Body of pancreas (tissue), 4 donors: Measurements from ENCODE around the gene DYNC2H1. TPM values are rescaled to one million over a fixed set of nuclear protein-coding genes. Genes with fewer than 3 reads are reported as not detected.

ENCODE experiments used
- ATAC-seq: fragments of 150-250 bp; one replicate; pipeline ENCODE4 v1.9.1; 2016
- DNase-seq, 4 donors: peaks; one replicate each; pipeline ENCODE4 v3.0.0-alpha.2; 2019
- H3K27ac ChIP-seq, 4 donors: fragments of 200-600 bp; sonication (generic); 1 replicate in 3 of 4; 2 replicates in 1 of 4; pipeline versions ENCODE4 v1.5.1 to v1.6.1; 2016 to 2019; ENCODE audit warnings: mild to moderate bottlenecking in 1 of 4, mixed read lengths in 1 of 4, moderate library complexity in 1 of 4
- H3K27me3 ChIP-seq, 2 donors: fragments of 200-600 bp; sonication (generic); one replicate each; pipeline ENCODE4 v1.6.0; 2016; ENCODE audit warnings: mild to moderate bottlenecking in 1 of 2
- H3K36me3 ChIP-seq, 2 donors: fragments of 200-600 bp; sonication (generic); replicated peaks in 1 of 2; 2 replicates each; pipeline ENCODE4 v1.5.1; 2016; ENCODE audit warnings: low read depth in 2 of 2; ENCODE audit not compliant: insufficient read depth in 1 of 2
- H3K4me1 ChIP-seq: fragments of 200-600 bp; sonication (generic); one replicate; pipeline ENCODE4 v1.6.0; 2016
- H3K4me3 ChIP-seq, 2 donors: fragments of 200-600 bp; sonication (generic); 1 replicate in 1 of 2; 2 replicates in 1 of 2; pipeline ENCODE4 v1.5.1; 2016 to 2019
- H3K9me3 ChIP-seq, 3 donors: fragments of 200-600 bp; sonication (generic); 1 replicate in 2 of 3; 2 replicates in 1 of 3; pipeline ENCODE4 v1.5.1; 2016
- POLR2A ChIP-seq, 3 donors: fragments of 450-650 bp; IDR thresholded peaks; one replicate each; pipeline ENCODE4 v1.6.1; 2016; ENCODE audit warnings: antibody characterized with exemption in 3 of 3, mild to moderate bottlenecking in 2 of 3
- WGBS, 2 donors: methylation state at CpG; one replicate each; pipeline ENCODE4 v1.1.5; 2017; 5-methylcytosine and 5-hydroxymethylcytosine counted together
- intact Hi-C: fragments of 100-400 bp; cut with DNase I; formaldehyde crosslinking; loops from one replicate; pipeline ENCODE4 v1.15.1; 2023
- total RNA-seq, 2 donors: library from RNA; depleted of rRNA; stranded (reverse); fragments of >200 nt; gene quantifications; one replicate each; pipeline ENCODE4 v1.1.0, GENCODE V29; 2016
- TF ChIP-seq, protein P1 (sequence below), 7 experiments: fragments of 450-650 bp in 4 of 7; fragments of 200-600 bp in 3 of 7; sonication (generic) in 3 of 7; IDR thresholded peaks; one replicate each; pipeline ENCODE4 v1.5.1; 2016 to 2019; ENCODE audit warnings: antibody characterized with exemption in 7 of 7

Gene DYNC2H1
- total RNA-seq, 2 donors from 2014 or later: 12.2 to 19.5 TPM

DNA sequence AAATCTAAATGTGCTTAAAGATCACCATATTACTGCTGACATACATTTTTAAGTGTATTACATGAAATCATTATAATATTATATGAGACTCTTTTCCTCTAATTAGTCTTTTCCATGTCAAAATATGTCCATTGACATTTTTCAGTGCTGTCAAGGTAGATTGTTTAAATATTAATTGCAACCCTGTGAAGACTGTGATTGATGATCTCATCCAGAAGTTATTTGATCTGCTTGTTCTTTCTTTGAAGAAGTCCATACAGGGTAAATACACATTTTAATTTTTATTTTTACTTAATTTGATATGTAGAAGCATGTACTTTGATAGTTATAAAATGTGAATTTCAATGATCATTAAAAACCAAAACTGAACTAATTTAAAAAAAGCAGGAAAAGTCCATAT, 38.4 kb downstream of the DYNC2H1 start:
- no peaks in the 10 kb centered on the region for H3K9me3 ChIP-seq
- no peaks in the 10 kb centered on the region for H3K36me3 ChIP-seq
- no peak overlapping the region for H3K27ac ChIP-seq
- H3K27me3 ChIP-seq: no peaks in the 10 kb centered on the region
- intact Hi-C loops: no loop called here
- no peak overlapping the region for H3K4me3 ChIP-seq
- TF ChIP-seq, protein P1, sequence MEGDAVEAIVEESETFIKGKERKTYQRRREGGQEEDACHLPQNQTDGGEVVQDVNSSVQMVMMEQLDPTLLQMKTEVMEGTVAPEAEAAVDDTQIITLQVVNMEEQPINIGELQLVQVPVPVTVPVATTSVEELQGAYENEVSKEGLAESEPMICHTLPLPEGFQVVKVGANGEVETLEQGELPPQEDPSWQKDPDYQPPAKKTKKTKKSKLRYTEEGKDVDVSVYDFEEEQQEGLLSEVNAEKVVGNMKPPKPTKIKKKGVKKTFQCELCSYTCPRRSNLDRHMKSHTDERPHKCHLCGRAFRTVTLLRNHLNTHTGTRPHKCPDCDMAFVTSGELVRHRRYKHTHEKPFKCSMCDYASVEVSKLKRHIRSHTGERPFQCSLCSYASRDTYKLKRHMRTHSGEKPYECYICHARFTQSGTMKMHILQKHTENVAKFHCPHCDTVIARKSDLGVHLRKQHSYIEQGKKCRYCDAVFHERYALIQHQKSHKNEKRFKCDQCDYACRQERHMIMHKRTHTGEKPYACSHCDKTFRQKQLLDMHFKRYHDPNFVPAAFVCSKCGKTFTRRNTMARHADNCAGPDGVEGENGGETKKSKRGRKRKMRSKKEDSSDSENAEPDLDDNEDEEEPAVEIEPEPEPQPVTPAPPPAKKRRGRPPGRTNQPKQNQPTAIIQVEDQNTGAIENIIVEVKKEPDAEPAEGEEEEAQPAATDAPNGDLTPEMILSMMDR (IDR thresholded peaks at IDR 0.05): no peak
- TF ChIP-seq POLR2A (IDR thresholded peaks at IDR 0.05): no peak
- peaks cover 6% of the 10 kb centered on the region for H3K4me1 ChIP-seq
- no peak for DNase-seq
- ATAC-seq: no peak

DNA sequence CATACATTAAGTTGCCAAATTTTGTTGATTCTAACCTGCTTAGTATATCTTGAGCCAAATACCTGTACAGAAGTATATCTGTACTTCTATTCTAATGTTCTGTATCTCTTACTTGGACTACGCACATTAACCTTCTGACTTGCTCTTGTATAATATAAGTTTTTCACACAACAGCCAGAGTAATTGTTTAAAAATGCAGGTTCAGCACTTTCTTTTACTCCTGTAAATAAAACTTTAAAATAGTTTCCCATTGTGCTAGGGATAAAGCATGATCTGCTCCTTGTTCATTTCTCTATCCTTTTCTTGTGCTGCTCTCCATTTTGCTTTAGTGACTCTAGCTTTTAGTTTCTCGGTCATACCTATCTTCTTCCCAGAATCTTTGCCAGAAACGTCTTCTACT, 48.3 kb downstream of the DYNC2H1 start:
- no peaks in the 10 kb centered on the region for H3K27me3 ChIP-seq
- ATAC-seq (no peak), DNase-seq (no peak)
- H3K4me3 ChIP-seq: no peak overlapping the region
- TF ChIP-seq, protein P1 (IDR thresholded peaks at IDR 0.05): no peak
- no peak for TF ChIP-seq POLR2A (IDR thresholded peaks at IDR 0.05)
- intact Hi-C loops: no loop called here
- H3K36me3 ChIP-seq: no peaks in the 10 kb centered on the region
- H3K4me1 ChIP-seq: no peaks in the 10 kb centered on the region
- 90 to 93% methylated on average over 3 of the region's 3 CpGs for WGBS, 2 donors
- H3K9me3 ChIP-seq: no peaks in the 10 kb centered on the region
- no peak overlapping the region for H3K27ac ChIP-seq

DNA sequence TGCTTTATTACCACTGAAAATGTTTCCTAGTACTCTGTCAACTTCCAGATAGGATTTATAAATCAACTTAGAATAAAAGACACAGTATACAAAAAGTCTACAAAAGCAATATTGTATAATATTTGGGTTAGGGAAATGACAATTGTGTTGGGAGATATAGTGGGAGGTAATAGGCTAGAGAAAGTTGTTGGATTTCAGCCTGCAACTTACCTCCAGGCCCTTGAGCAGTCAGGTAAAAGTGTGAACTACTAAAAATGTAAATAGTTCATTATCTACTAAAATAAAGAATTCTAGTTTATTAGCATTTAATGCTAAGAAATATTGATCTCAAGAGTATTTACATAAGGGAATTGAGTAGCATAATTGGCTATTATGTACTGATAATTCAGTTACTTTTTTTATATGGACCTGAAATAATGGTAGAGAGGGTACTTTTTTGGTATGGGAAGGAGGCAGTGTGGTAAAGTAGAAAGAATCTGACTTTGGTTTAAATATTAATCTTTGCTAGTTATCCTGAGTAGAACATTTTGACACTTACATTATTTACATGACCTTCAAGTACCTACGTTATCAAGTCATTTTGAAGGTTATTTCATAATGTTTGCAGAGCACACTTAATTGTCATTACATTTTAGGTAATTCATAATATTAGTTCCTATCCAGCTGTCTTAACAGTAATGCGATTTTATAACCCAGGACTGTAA, 55.0 kb downstream of the DYNC2H1 start:
- Histone ChIP-seq H3K9me3 (no peaks in the 10 kb centered on the region), H3K36me3 (no peaks in the 10 kb centered on the region), H3K27ac (peak overlapping the region in 3 of 4 donors; percentile 8 to 43 (median 36)), H3K27me3 (no peaks in the 10 kb centered on the region), H3K4me3 (no peak overlapping the region), H3K4me1 (peaks cover 28% of the 10 kb centered on the region)
- TF ChIP-seq, protein P1 (IDR thresholded peaks at IDR 0.05): no peak
- TF ChIP-seq POLR2A (IDR thresholded peaks at IDR 0.05): no peak
- DNase-seq (no peak), ATAC-seq (peak; percentile 88)
- intact Hi-C loops: no loop called here
- 14 to 20% methylated on average over 2 of the region's 2 CpGs for WGBS, 2 donors

DNA sequence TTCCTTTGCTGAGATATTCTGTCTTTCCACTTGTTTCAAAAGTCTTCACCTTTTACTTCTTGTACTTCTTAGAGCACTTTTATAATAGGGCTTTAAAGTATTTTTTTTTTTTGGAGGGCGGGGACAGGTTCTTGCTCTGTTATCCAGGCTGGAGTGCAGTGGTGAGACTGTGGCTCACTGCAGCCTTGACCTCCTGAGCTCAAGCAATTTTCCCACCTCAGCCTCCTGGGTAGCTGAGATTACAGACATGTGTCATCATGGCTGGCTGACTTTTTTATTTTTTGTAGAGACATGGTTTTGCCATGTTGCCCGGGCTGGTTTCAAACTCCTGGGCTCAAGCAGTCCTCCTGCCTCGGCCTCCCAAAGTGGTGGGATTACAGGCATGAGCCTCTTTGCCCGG, 57.9 kb downstream of the DYNC2H1 start:
- 95 to 99% methylated on average over 4 of the region's 4 CpGs for WGBS, 2 donors
- Histone ChIP-seq H3K4me3 (no peak overlapping the region), H3K27ac (no peak overlapping the region), H3K4me1 (peaks cover 28% of the 10 kb centered on the region), H3K9me3 (no peaks in the 10 kb centered on the region), H3K27me3 (no peaks in the 10 kb centered on the region), H3K36me3 (no peaks in the 10 kb centered on the region)
- ATAC-seq: no peak
- TF ChIP-seq, protein P1 (IDR thresholded peaks at IDR 0.05): no peak
- no peak for TF ChIP-seq POLR2A (IDR thresholded peaks at IDR 0.05)
- intact Hi-C loops: no loop called here
- DNase-seq: no peak

DNA sequence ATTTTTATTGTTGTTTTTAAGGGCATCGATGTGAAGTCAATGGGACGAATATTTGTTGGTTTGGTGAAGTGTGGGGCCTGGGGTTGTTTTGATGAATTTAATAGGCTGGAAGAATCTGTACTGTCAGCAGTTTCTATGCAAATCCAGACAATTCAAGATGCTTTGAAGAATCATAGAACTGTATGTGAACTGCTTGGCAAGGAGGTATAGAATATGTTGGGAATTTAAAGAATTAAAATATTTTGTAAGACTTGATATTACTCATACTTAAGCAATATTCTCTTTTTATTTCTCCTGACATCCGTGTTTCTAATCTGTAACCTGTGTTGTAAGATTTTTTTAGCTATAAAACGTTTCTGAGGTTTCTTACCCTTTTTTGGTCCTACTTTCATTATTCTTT, 61.6 kb downstream of the DYNC2H1 start:
- H3K4me1 ChIP-seq: peaks cover 4% of the 10 kb centered on the region
- H3K36me3 ChIP-seq: peaks cover 0 to 2% of the 10 kb centered on the region in 2 donors
- 87% methylated on average over 4 of the region's 4 CpGs for WGBS, 2 donors
- no peak overlapping the region for H3K27ac ChIP-seq
- DNase-seq (no peak), ATAC-seq (no peak)
- no peaks in the 10 kb centered on the region for H3K9me3 ChIP-seq
- no peak for TF ChIP-seq POLR2A (IDR thresholded peaks at IDR 0.05)
- TF ChIP-seq, protein P1 (IDR thresholded peaks at IDR 0.05): no peak
- no peaks in the 10 kb centered on the region for H3K27me3 ChIP-seq
- intact Hi-C loops: no loop called here
- H3K4me3 ChIP-seq: no peak overlapping the region
